Measurements from ENCODE around the gene CADM2.
"Not testable (repeated sequence)": the region's sequence is repeated elsewhere in the genome, so short reads cannot be mapped to it uniquely, and the experiment has no call there.

The CADM2 gene

DNA sequence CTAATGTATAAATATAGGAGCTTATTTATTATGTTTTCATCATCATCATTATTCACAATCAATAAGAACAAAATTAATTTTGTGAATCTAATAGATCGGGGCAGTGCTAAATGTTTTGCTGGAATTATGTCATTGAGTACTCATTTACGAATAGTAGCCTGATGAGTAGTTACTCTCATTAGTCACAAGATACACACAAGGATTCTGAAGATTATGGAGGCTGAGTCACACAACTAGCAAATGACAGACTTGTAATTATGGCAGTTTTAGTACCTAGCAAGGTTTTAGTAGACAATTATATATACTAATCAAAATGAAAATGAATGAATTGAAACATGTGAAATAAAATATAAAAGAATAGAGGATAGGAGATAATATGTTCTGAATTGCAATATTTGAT lies 954.2 kb downstream of the CADM2 start:
- Histone ChIP-seq H3K4me1 (ENCODE audit: insufficient read depth, low read length) (peaks cover 4% of the 10 kb centered on the region), H3K4me3 (ENCODE audit: low read length) (no peak overlapping the region), H3K9me3 (ENCODE audit: low read length) (no peaks in the 10 kb centered on the region), H3K36me3 (ENCODE audit: insufficient read depth, low read length) (no peaks in the 10 kb centered on the region), H2AFZ (ENCODE audit: low read depth, low read length) (no peak overlapping the region), H3K27me3 (ENCODE audit: insufficient read depth, low read length) (no peaks in the 10 kb centered on the region)

DNA sequence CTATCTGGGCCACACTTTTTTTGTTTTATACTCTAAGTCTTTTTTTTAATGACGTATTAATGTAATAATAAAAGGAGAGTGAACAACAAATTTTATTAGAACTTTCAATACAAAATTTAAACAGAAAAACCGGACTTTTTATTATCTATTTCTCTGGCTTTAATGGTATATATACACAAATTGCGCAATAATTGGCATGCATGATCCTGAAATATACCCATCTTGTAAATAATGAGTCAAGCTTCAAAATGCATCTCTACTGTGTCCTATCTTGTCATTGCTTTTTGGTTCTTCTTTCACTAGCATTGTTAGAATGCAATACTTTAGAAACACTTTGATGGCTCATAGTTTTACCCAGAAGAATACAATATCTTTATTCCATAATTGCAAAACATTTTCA lies 963.6 kb downstream of the CADM2 start:
- H3K27me3 ChIP-seq (ENCODE audit: insufficient read depth, low read length): no peaks in the 10 kb centered on the region

GRCh38 chr3:85930718-85931117 lies 971.9 kb downstream of the CADM2 start:
- Histone ChIP-seq H2AFZ (ENCODE audit: low read depth, low read length) (no peak overlapping the region), H3K36me3 (ENCODE audit: insufficient read depth, low read length) (no peaks in the 10 kb centered on the region), H3K4me1 (ENCODE audit: insufficient read depth, low read length) (peaks cover 9% of the 10 kb centered on the region), H3K4me3 (ENCODE audit: low read length) (no peak overlapping the region), H3K9me3 (ENCODE audit: low read length) (no peaks in the 10 kb centered on the region), H3K27me3 (ENCODE audit: insufficient read depth, low read length) (no peaks in the 10 kb centered on the region)

More for the DNA sequence above, 963.6 kb downstream of the CADM2 start:
- Histone ChIP-seq H3K9me3 (ENCODE audit: low read length) (no peaks in the 10 kb centered on the region), H3K4me3 (ENCODE audit: low read length) (no peak overlapping the region), H2AFZ (ENCODE audit: low read depth, low read length) (no peak overlapping the region), H3K4me1 (ENCODE audit: insufficient read depth, low read length) (no peaks in the 10 kb centered on the region), H3K36me3 (ENCODE audit: insufficient read depth, low read length) (no peaks in the 10 kb centered on the region)

GRCh38 chr3:85933326-85933725 lies 974.5 kb downstream of the CADM2 start:
- Histone ChIP-seq H3K36me3 (ENCODE audit: insufficient read depth, low read length) (no peaks in the 10 kb centered on the region), H3K27me3 (ENCODE audit: insufficient read depth, low read length) (no peaks in the 10 kb centered on the region), H3K4me1 (ENCODE audit: insufficient read depth, low read length) (peaks cover 9% of the 10 kb centered on the region)

DNA sequence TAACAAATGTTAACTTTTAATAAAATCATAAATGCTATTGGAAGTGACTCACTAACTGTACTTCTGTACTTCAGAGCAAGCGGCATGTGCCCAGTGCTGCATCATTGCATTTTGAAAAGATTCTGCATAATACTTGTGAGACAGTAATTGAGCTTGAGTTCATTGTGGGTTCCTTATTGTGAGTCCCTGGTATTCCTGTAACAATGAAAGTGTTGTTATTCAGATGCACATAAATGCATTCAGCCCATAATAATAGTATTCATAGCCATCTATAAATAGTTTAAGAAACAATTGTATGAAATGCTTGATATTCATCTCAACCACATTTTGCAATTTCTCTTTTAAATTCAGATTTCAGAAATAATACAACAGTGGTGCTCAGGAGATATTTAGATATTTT lies 976.4 kb downstream of the CADM2 start:
- no peaks in the 10 kb centered on the region for H3K36me3 ChIP-seq (ENCODE audit: insufficient read depth, low read length)
- no peak overlapping the region for H2AFZ ChIP-seq (ENCODE audit: low read depth, low read length)
- H3K4me3 ChIP-seq (ENCODE audit: low read length): no peak overlapping the region
- no peaks in the 10 kb centered on the region for H3K27me3 ChIP-seq (ENCODE audit: insufficient read depth, low read length)
- peaks cover 9% of the 10 kb centered on the region for H3K4me1 ChIP-seq (ENCODE audit: insufficient read depth, low read length)
- H3K9me3 ChIP-seq (ENCODE audit: low read length): no peaks in the 10 kb centered on the region

More at GRCh38 chr3:85933326-85933725, 974.5 kb downstream of the CADM2 start:
- no peak overlapping the region for H3K4me3 ChIP-seq (ENCODE audit: low read length)
- H3K9me3 ChIP-seq (ENCODE audit: low read length): no peaks in the 10 kb centered on the region
- H2AFZ ChIP-seq (ENCODE audit: low read depth, low read length): no peak overlapping the region

DNA sequence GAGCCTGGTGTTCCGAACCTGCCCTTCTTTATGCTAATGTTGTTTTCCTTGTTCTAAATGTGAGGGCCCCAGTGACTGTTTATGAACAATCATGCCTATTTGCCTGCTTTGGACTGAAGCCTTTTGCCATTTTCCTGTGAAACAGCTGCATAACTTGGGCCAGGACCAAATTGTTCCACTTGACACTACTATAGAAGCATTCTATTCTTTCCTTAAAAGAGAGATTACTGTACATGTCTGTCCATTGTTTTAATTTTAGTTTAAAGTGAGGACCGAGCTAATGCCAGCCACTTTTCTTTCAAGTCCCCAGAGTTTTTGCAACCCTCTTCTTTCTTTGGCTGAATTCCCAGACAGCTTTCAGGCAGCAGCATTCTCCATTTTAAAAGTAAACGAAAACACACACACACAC lies 980.3 kb downstream of the CADM2 start:
- Histone ChIP-seq H3K4me3 (ENCODE audit: low read length) (no peak overlapping the region), H3K4me1 (ENCODE audit: insufficient read depth, low read length) (peaks cover 9% of the 10 kb centered on the region), H3K27me3 (ENCODE audit: insufficient read depth, low read length) (no peaks in the 10 kb centered on the region), H3K9me3 (ENCODE audit: low read length) (no peaks in the 10 kb centered on the region), H2AFZ (ENCODE audit: low read depth, low read length) (no peak overlapping the region), H3K36me3 (ENCODE audit: insufficient read depth, low read length) (no peaks in the 10 kb centered on the region)

DNA sequence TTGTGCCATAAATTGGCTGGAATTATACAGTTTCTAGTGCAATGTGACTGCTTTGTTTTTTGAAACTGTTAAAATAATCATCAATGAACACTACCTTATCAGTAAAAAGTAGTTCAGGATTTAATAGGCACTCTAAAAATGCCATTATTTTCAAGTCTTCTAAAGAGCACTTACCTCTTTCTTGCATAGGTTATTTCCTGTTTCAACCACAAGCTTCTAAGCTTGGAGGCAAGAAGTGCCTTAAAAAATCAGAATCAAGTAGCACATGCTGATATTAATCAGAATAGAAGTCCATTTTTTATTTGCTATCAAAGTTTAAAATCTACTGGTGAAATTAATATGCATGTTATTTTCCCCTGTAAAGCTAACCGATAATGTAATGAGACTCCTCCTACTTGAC lies 991.6 kb downstream of the CADM2 start:
- Histone ChIP-seq H3K4me1 (ENCODE audit: insufficient read depth, low read length) (no peaks in the 10 kb centered on the region), H3K4me3 (ENCODE audit: low read length) (no peak overlapping the region), H2AFZ (ENCODE audit: low read depth, low read length) (no peak overlapping the region), H3K36me3 (ENCODE audit: insufficient read depth, low read length) (no peaks in the 10 kb centered on the region), H3K9me3 (ENCODE audit: low read length) (no peaks in the 10 kb centered on the region), H3K27me3 (ENCODE audit: insufficient read depth, low read length) (no peaks in the 10 kb centered on the region)

- Histone ChIP-seq H3K9me3 (ENCODE audit: low read length) (no peaks in the 10 kb centered on the region), H3K4me1 (ENCODE audit: insufficient read depth, low read length) (no peaks in the 10 kb centered on the region), H3K4me3 (ENCODE audit: low read length) (no peak overlapping the region), H2AFZ (ENCODE audit: low read depth, low read length) (no peak overlapping the region), H3K27me3 (ENCODE audit: insufficient read depth, low read length) (no peaks in the 10 kb centered on the region), H3K36me3 (ENCODE audit: insufficient read depth, low read length) (no peaks in the 10 kb centered on the region)
These were observed 1002.0 kb downstream of the CADM2 start for GRCh38 chr3:85960793-85961192.

- H3K9me3 ChIP-seq (ENCODE audit: low read length): no peaks in the 10 kb centered on the region
- no peaks in the 10 kb centered on the region for H3K36me3 ChIP-seq (ENCODE audit: insufficient read depth, low read length)
- H2AFZ ChIP-seq (ENCODE audit: low read depth, low read length): no peak overlapping the region
- H3K27me3 ChIP-seq (ENCODE audit: insufficient read depth, low read length): no peaks in the 10 kb centered on the region
- H3K4me3 ChIP-seq (ENCODE audit: low read length): no peak overlapping the region
- no peaks in the 10 kb centered on the region for H3K4me1 ChIP-seq (ENCODE audit: insufficient read depth, low read length)
These were observed 1019.0 kb downstream of the CADM2 start for GRCh38 chr3:85977615-85978338.

GRCh38 chr3:85979034-85979433 lies 1020.2 kb downstream of the CADM2 start:
- no peaks in the 10 kb centered on the region for H3K27me3 ChIP-seq (ENCODE audit: insufficient read depth, low read length)

DNA sequence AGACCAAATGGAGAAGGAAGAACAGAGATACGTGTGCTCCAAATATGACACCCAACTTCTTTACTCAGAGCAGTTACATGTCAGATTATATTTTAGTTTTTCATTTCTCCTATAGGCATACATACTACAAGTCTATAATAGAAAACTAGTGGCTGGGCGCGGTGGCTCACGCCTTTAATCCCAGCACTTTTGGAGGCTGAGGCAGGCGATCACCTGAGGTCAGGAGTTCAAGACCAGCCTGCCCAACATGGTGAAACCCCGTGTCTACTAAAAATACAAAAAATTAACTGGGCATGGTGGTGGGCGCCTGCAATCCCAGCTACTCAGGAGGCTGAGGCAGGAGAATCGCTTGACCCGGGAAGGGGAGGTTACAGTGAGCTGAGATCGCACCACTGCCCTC lies 1030.8 kb downstream of the CADM2 start:
- H3K36me3 ChIP-seq (ENCODE audit: insufficient read depth, low read length); H2AFZ ChIP-seq (ENCODE audit: low read depth, low read length); H3K27me3 ChIP-seq (ENCODE audit: insufficient read depth, low read length); H3K9me3 ChIP-seq (ENCODE audit: low read length); H3K4me1 ChIP-seq (ENCODE audit: insufficient read depth, low read length); H3K4me3 ChIP-seq (ENCODE audit: low read length): not testable (repeated sequence)

More at GRCh38 chr3:85979034-85979433, 1020.2 kb downstream of the CADM2 start:
- Histone ChIP-seq H3K4me1 (ENCODE audit: insufficient read depth, low read length) (no peaks in the 10 kb centered on the region), H2AFZ (ENCODE audit: low read depth, low read length) (no peak overlapping the region), H3K36me3 (ENCODE audit: insufficient read depth, low read length) (no peaks in the 10 kb centered on the region), H3K9me3 (ENCODE audit: low read length) (no peaks in the 10 kb centered on the region), H3K4me3 (ENCODE audit: low read length) (no peak overlapping the region)

DNA sequence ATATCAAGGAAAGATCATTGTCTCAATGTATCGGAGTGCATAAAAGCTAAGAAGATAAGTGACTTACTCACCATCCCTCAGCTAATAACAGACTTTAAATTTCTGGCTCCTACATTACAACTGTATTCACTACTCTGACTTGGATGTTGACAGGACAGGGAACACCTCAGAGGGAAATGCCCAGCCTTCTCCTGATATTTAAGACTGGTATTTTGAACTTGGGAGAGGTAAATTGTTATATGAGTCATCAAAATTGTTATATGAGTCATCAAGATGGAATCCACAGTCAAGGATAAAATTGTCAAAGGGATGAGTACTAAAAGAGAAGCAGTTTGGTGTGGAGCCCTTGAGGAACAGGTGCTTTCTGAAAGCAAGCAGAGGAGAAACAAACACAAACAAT lies 1070.8 kb downstream of the CADM2 start:
- H3K4me3 ChIP-seq (ENCODE audit: low read length): no peak overlapping the region
- no peaks in the 10 kb centered on the region for H3K4me1 ChIP-seq (ENCODE audit: insufficient read depth, low read length)
- no peak overlapping the region for H2AFZ ChIP-seq (ENCODE audit: low read depth, low read length)
- no peaks in the 10 kb centered on the region for H3K36me3 ChIP-seq (ENCODE audit: insufficient read depth, low read length)
- no peaks in the 10 kb centered on the region for H3K27me3 ChIP-seq (ENCODE audit: insufficient read depth, low read length)
- H3K9me3 ChIP-seq (ENCODE audit: low read length): no peaks in the 10 kb centered on the region

- H2AFZ ChIP-seq (ENCODE audit: low read depth, low read length): no peak overlapping the region
These were observed 1079.1 kb downstream of the CADM2 start for GRCh38 chr3:86037916-86038315.

More at GRCh38 chr3:86037916-86038315, 1079.1 kb downstream of the CADM2 start:
- no peaks in the 10 kb centered on the region for H3K9me3 ChIP-seq (ENCODE audit: low read length)
- no peaks in the 10 kb centered on the region for H3K27me3 ChIP-seq (ENCODE audit: insufficient read depth, low read length)
- H3K4me3 ChIP-seq (ENCODE audit: low read length): no peak overlapping the region
- no peaks in the 10 kb centered on the region for H3K36me3 ChIP-seq (ENCODE audit: insufficient read depth, low read length)
- H3K4me1 ChIP-seq (ENCODE audit: insufficient read depth, low read length): no peaks in the 10 kb centered on the region
